ENCODE measurements around the gene PHGDH. TPM values are rescaled to one million over a fixed set of nuclear protein-coding genes. Genes with fewer than 3 reads are reported as not detected.

Gene PHGDH
- total RNA-seq, 1 experiment from 2014 or later: 592 TPM

DNA sequence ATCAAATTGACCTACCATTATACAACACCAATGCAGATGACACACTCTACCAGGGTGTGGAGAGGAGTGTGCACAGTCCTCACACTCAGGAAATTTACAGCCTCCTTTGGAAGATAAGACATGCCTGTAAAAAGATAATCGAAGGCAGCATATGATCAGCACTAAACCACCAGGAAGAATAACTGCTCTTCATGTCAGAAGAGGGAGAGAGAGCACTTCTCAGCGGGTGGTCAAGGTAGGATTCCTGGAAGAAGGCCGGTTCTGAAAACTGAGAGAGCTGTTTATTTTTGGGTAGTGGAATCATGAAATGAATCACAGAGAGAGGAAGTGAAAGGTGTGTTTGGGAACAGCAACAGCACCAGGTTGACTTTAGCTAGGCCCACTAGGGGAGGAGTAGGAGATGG is 49.7 kb upstream of the PHGDH start:
- H3K4me1 Mint-ChIP-seq: peaks cover 29% of the 10 kb centered on the region
- DNase-seq (ENCODE audit: low spot score) (no peak), ATAC-seq (no peak)
- no peak overlapping the region; the same call in 1 of the 2 replicates for H3K27ac Mint-ChIP-seq
- no peak overlapping the region for H3K4me3 Mint-ChIP-seq
- H3K27me3 Mint-ChIP-seq (ENCODE audit: low read depth): no peaks in the 10 kb centered on the region
- POLR2A ChIA-PET: interaction anchor here (1.2 to 5.0 kb wide), 2 partner anchors 15 to 54 kb away, joined by 4 to 44 read pairs; partner anchors contain the start of gene ZNF697
- TF ChIP-seq, protein P1, sequence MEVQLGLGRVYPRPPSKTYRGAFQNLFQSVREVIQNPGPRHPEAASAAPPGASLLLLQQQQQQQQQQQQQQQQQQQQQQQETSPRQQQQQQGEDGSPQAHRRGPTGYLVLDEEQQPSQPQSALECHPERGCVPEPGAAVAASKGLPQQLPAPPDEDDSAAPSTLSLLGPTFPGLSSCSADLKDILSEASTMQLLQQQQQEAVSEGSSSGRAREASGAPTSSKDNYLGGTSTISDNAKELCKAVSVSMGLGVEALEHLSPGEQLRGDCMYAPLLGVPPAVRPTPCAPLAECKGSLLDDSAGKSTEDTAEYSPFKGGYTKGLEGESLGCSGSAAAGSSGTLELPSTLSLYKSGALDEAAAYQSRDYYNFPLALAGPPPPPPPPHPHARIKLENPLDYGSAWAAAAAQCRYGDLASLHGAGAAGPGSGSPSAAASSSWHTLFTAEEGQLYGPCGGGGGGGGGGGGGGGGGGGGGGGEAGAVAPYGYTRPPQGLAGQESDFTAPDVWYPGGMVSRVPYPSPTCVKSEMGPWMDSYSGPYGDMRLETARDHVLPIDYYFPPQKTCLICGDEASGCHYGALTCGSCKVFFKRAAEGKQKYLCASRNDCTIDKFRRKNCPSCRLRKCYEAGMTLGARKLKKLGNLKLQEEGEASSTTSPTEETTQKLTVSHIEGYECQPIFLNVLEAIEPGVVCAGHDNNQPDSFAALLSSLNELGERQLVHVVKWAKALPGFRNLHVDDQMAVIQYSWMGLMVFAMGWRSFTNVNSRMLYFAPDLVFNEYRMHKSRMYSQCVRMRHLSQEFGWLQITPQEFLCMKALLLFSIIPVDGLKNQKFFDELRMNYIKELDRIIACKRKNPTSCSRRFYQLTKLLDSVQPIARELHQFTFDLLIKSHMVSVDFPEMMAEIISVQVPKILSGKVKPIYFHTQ (CRISPR knock-in tag; IDR thresholded peaks at IDR 0.05): no peak
- TF ChIP-seq ZNF396 (CRISPR knock-in tag; IDR thresholded peaks at IDR 0.05; ENCODE audit: borderline replicate concordance) (no peak), CREB1 (CRISPR knock-in tag; IDR thresholded peaks at IDR 0.05) (no peak), SMAD4 (CRISPR knock-in tag; IDR thresholded peaks at IDR 0.05) (no peak), ZNF416 (CRISPR knock-in tag; IDR thresholded peaks at IDR 0.05) (no peak), ZNF263 (CRISPR knock-in tag; IDR thresholded peaks at IDR 0.05; ENCODE audit: low read depth) (no peak), PRRX2 (CRISPR knock-in tag; IDR thresholded peaks at IDR 0.05) (no peak)
- TF ChIP-seq, protein P2, sequence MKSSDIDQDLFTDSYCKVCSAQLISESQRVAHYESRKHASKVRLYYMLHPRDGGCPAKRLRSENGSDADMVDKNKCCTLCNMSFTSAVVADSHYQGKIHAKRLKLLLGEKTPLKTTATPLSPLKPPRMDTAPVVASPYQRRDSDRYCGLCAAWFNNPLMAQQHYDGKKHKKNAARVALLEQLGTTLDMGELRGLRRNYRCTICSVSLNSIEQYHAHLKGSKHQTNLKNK (CRISPR knock-in tag; IDR thresholded peaks at IDR 0.05): no peak
- TF ChIP-seq, protein P3, sequence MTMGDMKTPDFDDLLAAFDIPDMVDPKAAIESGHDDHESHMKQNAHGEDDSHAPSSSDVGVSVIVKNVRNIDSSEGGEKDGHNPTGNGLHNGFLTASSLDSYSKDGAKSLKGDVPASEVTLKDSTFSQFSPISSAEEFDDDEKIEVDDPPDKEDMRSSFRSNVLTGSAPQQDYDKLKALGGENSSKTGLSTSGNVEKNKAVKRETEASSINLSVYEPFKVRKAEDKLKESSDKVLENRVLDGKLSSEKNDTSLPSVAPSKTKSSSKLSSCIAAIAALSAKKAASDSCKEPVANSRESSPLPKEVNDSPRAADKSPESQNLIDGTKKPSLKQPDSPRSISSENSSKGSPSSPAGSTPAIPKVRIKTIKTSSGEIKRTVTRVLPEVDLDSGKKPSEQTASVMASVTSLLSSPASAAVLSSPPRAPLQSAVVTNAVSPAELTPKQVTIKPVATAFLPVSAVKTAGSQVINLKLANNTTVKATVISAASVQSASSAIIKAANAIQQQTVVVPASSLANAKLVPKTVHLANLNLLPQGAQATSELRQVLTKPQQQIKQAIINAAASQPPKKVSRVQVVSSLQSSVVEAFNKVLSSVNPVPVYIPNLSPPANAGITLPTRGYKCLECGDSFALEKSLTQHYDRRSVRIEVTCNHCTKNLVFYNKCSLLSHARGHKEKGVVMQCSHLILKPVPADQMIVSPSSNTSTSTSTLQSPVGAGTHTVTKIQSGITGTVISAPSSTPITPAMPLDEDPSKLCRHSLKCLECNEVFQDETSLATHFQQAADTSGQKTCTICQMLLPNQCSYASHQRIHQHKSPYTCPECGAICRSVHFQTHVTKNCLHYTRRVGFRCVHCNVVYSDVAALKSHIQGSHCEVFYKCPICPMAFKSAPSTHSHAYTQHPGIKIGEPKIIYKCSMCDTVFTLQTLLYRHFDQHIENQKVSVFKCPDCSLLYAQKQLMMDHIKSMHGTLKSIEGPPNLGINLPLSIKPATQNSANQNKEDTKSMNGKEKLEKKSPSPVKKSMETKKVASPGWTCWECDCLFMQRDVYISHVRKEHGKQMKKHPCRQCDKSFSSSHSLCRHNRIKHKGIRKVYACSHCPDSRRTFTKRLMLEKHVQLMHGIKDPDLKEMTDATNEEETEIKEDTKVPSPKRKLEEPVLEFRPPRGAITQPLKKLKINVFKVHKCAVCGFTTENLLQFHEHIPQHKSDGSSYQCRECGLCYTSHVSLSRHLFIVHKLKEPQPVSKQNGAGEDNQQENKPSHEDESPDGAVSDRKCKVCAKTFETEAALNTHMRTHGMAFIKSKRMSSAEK (CRISPR knock-in tag; IDR thresholded peaks at IDR 0.05; ENCODE audit: borderline replicate concordance): no peak
- TF ChIP-seq, protein P4, sequence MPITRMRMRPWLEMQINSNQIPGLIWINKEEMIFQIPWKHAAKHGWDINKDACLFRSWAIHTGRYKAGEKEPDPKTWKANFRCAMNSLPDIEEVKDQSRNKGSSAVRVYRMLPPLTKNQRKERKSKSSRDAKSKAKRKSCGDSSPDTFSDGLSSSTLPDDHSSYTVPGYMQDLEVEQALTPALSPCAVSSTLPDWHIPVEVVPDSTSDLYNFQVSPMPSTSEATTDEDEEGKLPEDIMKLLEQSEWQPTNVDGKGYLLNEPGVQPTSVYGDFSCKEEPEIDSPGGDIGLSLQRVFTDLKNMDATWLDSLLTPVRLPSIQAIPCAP (CRISPR knock-in tag; IDR thresholded peaks at IDR 0.05): no peak
- TF ChIP-seq, protein P5, sequence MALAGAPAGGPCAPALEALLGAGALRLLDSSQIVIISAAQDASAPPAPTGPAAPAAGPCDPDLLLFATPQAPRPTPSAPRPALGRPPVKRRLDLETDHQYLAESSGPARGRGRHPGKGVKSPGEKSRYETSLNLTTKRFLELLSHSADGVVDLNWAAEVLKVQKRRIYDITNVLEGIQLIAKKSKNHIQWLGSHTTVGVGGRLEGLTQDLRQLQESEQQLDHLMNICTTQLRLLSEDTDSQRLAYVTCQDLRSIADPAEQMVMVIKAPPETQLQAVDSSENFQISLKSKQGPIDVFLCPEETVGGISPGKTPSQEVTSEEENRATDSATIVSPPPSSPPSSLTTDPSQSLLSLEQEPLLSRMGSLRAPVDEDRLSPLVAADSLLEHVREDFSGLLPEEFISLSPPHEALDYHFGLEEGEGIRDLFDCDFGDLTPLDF (CRISPR knock-in tag; IDR thresholded peaks at IDR 0.05): no peak
- TF ChIP-seq, protein P6, sequence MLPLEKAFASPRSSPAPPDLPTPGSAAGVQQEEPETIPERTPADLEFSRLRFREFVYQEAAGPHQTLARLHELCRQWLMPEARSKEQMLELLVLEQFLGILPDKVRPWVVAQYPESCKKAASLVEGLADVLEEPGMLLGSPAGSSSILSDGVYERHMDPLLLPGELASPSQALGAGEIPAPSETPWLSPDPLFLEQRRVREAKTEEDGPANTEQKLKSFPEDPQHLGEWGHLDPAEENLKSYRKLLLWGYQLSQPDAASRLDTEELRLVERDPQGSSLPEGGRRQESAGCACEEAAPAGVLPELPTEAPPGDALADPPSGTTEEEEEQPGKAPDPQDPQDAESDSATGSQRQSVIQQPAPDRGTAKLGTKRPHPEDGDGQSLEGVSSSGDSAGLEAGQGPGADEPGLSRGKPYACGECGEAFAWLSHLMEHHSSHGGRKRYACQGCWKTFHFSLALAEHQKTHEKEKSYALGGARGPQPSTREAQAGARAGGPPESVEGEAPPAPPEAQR (CRISPR knock-in tag; IDR thresholded peaks at IDR 0.05): no peak
- TF ChIP-seq, protein P7, sequence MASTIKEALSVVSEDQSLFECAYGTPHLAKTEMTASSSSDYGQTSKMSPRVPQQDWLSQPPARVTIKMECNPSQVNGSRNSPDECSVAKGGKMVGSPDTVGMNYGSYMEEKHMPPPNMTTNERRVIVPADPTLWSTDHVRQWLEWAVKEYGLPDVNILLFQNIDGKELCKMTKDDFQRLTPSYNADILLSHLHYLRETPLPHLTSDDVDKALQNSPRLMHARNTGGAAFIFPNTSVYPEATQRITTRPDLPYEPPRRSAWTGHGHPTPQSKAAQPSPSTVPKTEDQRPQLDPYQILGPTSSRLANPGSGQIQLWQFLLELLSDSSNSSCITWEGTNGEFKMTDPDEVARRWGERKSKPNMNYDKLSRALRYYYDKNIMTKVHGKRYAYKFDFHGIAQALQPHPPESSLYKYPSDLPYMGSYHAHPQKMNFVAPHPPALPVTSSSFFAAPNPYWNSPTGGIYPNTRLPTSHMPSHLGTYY (CRISPR knock-in tag; IDR thresholded peaks at IDR 0.05): no peak
- TF ChIP-seq, protein P8, sequence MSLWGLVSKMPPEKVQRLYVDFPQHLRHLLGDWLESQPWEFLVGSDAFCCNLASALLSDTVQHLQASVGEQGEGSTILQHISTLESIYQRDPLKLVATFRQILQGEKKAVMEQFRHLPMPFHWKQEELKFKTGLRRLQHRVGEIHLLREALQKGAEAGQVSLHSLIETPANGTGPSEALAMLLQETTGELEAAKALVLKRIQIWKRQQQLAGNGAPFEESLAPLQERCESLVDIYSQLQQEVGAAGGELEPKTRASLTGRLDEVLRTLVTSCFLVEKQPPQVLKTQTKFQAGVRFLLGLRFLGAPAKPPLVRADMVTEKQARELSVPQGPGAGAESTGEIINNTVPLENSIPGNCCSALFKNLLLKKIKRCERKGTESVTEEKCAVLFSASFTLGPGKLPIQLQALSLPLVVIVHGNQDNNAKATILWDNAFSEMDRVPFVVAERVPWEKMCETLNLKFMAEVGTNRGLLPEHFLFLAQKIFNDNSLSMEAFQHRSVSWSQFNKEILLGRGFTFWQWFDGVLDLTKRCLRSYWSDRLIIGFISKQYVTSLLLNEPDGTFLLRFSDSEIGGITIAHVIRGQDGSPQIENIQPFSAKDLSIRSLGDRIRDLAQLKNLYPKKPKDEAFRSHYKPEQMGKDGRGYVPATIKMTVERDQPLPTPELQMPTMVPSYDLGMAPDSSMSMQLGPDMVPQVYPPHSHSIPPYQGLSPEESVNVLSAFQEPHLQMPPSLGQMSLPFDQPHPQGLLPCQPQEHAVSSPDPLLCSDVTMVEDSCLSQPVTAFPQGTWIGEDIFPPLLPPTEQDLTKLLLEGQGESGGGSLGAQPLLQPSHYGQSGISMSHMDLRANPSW (CRISPR knock-in tag; conservative IDR thresholded peaks at IDR 0.05; ENCODE audit: low read depth): no peak
- no peaks in the 10 kb centered on the region for H3K36me3 Mint-ChIP-seq
- H3K9me3 Mint-ChIP-seq: no peaks in the 10 kb centered on the region
- CTCF ChIA-PET: interaction anchor here (0.9 to 7.5 kb wide), 9 partner anchors 11 to 50 kb away, joined by 3 to 90 read pairs (median 8); partner anchors contain the start of gene ZNF697
